NCI-H2227 treated with DMSO at 0.1 percent for 48 hours (cell line): ENCODE results near the gene DDAH1.
"Not testable (repeated sequence)": the region's sequence is repeated elsewhere in the genome, so short reads cannot be mapped to it uniquely, and the experiment has no call there.

Source experiments
- DNase-seq: peaks from one replicate; lab custom pipeline; 2025; lab: John Stamatoyannopoulos, UW

DDAH1 gene

DNA sequence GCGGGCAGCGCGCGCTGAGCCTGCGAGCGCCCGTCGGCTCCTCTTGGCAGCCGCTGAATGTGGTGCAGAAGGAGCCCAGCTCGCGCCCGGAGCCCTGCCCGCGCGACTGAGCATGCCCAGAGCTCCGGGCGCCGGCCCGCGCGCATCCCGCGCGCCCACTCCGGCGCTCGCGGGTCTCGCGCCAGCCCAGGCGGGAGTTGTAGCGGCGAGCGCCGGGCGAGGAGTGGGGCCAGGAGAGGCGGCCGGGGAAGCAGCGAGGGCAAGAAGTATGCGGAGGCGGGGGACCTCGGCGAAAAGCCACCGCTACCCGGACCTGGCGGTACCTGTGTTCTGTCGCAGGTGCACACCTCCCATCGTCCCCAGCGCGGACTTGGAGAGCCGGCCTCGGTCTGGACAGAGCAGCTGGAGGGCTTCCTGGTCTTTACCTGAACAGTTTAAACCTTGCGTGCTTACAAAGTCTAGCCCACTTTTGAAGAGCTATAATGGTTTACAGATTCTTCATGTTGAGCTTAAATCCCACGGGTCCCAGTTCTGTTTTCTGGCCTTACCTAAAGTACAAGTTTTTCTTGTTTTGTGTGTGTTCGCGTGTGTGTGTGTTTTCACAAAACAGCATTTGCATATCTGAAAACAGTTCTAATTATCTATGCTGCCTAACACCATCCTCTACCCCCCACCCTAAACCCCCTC, at the start of gene DDAH1:
Gene DDAH1 (minus strand): TSS at position 61 of the 687 bp plus-strand sequence. CDS start 114 bp downstream, outside the sequence.
- peak; percentile 13 for DNase-seq

DNA sequence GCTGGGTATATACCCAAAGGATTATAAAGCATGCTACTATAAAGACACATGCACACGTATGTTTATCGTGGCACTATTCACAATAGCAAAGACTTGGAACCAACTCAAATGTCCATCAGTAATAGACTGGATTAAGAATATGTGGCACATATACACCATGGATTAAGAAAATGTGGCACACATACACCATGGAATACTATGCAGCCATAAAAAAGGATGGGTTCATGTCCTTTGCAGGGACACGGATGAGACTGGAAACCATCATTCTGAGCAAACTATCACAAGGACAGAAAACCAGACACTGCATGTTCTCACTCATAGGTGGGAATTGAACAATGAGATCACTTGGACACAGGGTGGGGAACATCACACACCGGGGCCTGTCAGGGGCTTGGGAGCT, 49.0 kb upstream of the DDAH1 start:
- DNase-seq: not testable (repeated sequence)

DNA sequence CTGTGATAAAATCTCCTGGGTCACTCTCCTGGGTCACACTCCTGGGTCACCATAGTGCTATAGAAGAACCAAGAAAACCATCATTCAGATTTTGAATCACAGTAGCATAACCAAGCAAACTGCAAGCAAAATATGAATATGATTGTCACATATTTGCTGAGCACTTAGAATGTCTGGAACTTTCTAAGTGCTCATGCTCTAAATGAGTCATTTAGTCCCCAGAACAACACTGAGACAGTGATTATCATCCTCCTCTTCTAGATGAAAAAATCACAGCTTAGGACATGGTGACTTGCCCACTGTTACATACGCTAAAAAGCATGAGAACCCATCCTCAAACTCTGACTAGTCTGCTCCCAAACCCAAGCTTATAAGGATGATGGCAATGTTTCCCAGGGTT, 39.5 kb upstream of the DDAH1 start:
- no peak for DNase-seq

DNA sequence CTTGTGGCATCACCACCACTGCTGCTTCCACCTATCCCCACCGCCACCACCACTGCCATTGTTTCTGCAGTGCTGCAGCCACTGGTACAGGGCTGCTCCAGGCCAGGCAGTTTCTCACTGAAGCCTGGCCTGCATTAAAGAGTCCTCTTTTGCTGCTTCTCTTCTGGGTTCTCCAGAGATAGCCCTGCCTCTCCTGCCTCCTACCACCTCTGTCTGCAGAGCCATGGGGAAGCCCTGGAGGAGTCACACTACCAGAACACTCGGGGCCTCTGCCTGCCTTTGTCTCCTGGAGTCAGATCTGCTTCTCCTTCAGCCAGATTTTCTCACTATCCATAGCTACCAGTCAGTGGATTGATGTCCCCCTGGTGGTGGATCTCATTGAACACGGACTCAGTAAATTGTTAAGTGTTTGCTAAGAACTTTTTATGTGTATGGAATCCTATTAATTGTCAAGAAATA, 37.7 kb upstream of the DDAH1 start:
- DNase-seq: no peak

DNA sequence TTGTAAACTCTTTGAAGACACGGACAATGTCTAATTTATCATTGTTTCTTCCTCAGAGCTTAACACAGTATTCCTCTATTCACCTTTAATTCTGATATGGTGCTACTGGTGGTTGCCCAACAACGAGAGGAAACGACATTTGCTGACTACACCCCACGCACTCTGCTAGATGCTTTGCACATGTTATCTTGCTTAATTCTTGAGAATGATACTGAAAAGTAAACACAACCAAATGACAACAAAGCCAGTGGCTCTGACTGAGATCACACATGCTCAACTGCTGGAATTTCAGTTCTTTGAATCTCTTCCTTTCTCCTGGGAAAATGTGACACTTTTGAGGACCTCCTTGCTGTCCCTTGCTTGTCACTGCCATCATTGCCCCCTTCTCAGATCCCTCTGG, 37.2 kb upstream of the DDAH1 start:
- no peak for DNase-seq

DNA sequence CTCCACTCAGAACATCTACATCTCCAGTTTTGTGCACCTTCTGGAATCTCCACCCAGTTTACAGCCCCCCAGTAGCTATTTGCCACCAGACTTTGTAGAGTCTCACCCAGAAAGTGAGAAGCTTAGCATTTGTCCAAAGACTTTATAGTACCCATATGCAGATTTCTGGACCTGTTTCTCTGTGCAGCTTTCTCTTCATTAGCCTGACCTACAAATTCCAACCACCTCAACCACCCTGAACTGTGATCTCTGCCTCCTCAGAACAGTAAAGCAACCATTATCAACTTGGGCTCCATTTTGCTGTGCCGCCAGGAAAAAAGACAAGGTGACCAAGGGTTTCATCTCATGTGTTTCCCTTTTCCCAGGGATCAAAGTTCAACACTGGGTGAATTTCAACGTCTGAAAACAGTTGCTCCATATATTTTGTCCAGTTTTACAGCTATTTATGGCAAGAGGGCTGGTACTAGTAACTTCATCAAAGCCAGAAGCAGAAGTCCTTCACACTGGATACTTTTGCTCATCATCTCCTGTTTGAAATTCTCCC, 36.5 kb upstream of the DDAH1 start:
- DNase-seq: no peak

DNA sequence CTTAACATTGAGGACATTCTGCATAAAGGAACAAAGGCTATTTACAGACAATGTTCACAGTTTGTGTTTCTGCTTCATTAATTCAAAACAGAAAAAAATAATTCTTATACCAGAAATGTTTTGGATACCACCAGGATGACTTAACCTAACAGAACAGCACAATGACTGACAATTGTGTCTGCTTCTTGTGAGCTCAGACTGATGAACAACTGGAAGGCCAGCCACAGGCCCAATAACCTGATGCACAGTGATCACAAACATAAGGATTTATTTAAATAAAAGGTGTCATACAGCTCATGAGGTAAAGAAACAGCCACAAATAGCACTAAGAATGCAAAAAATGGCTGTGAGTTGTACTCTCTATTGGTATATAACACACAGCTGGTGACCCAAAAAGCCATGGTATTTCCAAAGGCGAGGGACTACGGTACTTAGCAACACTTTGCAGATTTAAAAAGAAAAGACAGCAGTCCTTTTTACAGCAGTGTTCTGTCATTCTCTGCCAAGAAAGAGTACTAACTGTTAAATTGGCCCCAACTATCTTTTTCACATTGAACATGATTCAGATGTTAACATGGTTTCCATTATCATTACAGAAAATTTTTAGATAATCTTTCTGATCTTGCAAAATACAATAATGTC, 32.1 kb upstream of the DDAH1 start:
- no peak for DNase-seq

DNA sequence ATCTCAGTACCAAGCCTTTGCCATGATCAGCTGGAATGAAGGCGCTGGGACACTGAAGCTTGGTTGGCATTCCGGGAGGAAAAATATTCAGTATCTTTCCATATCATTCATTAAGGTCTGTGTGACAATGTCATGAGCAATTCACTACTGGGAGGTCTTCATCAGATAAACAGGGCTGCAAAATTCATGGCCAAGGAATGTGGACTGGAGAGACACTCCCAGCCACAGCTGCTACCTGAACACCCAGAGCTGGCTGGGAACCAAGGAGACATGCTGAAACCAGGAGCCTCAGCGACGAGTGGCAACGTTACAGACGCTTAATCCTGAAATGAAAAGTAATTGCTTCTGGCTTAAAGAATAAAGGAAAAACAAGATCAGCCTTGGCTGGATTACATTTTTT, 30.6 kb upstream of the DDAH1 start:
- no peak for DNase-seq

DNA sequence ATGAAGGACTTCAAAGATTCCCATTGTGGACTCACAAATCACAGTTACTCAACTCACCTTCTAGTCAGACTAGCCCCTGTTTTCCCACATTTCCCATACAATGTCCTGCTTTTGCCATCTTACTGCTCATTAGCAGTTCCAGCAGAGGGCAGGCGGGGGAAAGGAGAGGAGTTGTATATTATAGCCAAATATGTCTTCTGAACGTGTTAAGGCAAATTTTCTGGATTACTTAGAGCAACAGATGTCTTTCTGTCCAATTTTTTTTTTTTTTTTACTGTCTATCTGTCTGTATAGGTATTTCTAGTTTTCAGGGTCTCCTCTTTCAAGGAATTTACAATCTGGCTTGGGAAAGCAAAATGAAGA, 29.9 kb upstream of the DDAH1 start:
- DNase-seq: no peak

DNA sequence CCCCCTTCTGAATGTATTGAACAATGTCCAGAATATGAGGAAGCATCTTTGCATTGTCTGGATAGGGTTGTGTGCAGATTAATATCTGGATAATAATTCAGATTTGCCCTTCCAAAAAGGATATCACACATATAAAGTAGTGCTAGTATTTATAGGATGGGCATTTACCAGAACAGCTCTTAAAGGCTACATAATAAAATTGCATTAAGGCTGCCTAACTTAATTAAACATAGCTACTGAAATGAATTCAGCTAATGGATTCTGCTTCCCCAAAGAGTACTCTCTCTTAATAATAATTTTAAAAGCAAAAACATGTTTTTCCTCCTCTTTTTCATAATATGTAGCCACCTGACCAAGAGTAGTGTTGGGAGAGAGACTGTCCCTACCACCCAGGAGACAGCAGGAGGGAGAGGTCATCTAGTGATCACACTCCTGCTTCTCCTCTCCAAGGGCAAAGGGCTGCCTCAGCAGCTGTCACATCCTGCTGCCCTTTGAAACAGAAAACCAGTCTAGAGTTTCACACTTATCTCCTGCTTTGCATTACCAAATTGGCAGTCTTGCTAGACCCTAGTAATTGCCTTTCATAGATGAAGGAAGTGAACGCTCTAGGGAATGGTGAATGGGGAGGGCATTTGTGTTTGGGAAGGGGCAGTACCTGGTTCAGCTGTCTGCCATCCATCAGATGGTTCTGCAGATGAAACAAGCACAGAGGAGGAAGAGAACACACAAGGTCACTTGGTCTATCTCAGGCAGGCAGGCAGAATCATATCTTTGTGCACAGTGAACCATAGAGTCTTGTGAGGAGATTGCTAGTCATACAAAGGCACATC, 29.3 kb upstream of the DDAH1 start:
- DNase-seq: no peak

DNA sequence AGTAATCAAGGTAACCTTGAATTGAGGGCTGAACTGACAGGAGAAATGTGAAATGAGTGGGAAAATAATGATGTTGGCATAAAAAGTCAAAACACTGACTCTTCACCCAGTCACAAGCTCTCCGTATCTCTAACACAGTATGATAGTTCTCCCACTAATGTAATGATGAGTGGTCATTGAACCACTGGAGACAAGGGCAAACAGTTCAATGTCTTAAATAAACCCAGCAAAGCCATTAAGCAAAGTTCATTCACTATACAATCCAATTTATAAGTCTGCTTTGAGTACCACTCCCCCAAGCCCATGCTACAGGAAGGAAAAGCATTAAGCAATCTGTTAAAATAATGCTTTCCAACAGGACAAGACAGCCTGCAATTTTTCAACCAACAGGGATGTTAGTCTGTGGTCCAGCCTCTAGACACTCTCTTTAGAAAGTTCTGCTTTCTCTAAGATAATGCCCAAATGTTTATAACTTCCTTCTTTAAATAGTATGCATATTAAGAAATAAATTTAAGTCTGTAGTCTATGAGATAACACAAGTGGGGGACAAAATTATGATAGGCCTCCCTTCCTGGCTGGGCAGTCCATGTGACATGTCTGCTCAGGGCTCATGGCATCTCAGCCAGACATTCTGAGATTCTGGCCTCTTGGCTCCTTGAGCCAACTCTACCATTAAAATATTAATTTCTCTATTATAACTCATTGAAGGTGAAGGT, 25.5 kb upstream of the DDAH1 start:
- DNase-seq: no peak

DNA sequence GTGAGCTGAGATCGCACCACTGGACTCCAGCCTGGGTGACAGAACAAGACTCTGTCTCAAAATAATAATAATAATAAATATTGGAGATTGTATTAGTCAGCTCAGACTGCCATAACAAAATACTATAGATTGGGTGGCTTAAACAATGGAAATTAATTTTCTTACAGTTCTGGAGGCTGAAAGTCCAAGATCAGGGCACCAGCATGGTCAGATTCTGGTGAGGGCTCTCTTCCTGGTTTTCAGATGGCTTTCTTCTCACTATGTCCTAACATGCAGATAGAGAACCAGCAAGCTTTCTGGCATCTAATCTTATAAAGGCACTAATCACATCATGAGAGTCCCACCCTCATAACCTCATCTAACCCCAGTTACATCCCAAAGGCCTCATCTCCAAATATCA, 23.2 kb upstream of the DDAH1 start:
- no peak for DNase-seq

DNA sequence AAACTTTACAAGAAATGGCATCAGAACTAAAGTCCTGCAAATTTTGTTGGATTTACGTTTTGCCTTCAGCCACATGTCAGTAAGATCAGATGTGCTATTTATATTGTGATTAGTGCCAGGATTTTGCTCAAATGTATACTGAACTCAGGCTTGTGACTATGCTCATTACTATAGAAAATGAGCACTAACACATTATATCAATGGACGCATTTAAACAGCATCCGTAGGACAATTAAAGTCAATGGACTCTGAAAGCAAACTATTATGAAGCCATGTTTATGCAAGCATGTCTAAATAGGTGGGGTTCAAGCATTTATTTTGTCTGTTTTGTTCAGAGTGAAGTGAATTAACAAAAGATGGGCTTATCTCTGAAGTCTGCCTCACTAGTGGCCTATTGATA, 20.6 kb upstream of the DDAH1 start:
- DNase-seq: no peak

DNA sequence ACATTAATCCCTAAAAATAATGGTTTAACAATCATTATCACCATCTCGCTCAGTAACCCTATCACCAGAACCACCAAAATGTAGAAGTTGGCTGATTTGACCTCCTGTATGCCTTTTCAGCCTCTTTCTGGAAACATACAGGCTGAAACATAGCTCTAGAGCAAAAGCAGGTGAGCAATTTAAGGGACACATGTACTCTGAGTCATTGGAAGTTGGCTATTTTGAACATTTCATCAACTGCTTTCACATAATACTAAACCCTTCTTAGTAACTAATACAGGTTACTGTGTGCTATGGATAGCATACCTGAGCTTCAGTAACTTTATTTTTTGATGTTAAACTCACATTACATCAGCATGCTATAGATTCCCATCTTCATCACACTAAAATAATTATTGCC, 19.8 kb upstream of the DDAH1 start:
- no peak for DNase-seq

DNA sequence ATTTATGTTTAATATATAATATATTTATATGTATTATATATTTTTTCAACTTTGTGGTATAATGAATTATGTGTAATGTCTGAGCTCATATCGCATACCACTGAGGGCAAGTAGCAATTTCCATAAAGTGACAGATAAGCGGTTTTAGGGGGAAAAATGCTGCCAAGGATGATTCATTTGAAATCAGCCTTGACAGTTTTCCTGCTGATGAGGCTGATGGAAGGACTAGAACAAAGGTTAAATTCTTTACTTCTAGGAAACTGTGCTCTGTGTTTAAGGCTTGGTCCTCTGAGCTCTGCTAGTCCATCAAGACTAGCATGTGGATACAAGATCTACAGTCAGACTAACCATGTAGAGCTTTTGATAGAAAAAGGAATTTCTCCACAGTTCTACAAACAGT, 19.3 kb upstream of the DDAH1 start:
- no peak for DNase-seq

DNA sequence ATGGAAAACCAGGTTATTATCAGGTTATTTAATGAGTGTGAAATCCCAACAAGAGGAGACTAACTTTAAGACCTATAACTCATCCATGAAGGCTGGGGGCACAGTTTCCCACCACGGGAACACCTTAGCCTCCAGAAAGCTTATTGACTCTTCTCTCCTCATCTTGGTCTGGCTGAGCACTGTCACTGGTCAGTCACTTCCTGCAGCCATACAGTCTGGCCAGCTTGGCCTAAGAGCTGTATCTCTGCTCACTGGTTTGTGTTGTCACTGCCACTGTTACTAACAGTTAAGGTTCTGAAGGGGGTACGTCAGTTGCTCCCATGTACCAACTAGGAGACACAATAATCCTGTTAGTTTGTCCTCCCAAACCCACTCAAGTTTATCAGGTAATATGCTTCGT, 16.7 kb upstream of the DDAH1 start:
- no peak for DNase-seq

DNA sequence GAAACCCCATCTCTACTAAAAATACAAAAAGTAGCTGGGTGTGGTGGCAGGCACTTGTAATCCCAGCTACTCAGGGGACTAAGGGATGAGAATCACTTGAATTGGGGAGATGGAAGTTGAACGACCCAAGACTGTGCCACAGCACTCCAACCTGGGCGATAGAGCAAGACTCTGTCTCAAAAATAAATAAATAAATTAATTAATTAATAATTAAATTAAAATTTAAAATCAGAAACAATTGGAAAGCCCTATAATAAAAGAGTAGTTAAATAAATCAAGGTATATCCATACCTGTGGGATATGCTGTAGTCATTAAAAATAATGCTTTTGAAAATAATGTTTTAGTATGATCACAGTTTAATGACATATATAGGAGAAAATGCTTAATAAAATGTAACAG, 15.6 kb upstream of the DDAH1 start:
- DNase-seq: no peak

DNA sequence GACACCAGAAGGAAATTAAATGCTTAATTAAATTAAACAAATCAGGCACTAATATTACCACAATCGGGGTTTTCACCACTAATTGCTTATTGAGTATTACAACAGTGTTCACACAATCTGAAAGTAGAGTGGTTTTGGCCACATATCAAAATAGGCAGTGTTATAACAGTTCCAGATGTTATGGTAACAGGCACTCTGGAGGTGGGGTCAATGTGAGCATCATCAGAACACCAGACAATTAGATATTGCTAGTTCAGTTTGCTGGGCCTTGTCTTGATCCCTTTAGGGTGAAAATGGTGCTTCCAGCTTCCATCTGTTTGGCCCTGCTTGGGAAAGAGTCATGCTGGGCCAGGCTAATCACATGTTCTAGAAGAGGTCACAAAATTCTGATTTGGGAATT, 14.5 kb upstream of the DDAH1 start:
- DNase-seq: no peak

DNA sequence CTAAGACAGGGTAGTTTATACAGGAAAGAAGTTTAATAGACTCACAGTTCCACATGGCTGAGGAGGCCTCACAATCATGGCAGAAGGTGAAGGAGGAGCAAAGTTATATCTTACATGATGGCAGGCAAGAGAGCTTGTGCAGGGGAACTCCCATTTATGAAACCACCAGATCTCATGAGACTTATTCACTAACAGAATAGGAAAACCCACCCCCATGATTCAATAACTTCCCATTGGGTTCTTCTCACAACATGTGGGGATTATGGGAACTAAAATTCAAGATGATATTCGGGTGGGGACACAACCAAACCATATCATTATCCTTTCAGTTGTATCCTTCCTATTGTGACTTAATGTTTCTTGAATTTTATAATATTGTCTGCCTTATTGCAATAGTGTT, 13.4 kb upstream of the DDAH1 start:
- no peak for DNase-seq

DNA sequence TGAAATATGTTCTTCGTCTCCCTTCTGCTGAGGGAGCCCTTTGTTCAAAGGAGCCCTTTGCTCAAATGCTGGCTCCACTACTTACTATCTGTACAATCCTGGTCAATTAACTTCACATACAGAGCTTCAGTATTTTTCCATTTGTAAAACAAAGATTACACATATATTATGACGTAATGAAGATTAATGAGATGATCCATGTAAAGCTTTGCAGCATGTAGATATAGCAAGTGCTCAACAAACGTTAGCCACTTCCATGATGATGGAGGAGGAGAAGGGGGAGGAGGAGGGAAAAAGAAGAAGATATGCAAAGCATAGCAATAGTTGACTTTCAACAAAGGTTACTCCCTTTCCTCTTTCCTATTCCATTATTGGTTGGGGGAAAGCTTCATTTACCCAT, 10.1 kb upstream of the DDAH1 start:
- DNase-seq: no peak

DNA sequence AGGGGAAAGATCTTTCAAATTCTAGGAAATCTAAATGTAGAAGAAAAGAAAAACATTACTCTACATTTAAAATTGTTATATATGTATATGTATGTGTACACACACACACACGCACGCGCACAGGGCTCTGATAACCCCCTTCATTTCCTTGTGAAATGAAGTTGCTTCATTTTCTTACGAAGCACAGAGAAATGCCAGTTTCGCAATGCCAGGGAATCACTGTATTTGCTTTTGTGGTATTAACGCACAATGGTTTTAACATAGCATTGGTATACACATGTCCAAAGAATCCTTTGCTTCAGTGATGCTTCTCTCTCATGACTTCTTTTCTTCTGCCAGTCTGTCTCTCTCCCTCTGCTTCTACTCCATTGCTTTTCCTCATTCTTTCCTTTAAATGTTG, 8.4 kb upstream of the DDAH1 start:
- DNase-seq: no peak

DNA sequence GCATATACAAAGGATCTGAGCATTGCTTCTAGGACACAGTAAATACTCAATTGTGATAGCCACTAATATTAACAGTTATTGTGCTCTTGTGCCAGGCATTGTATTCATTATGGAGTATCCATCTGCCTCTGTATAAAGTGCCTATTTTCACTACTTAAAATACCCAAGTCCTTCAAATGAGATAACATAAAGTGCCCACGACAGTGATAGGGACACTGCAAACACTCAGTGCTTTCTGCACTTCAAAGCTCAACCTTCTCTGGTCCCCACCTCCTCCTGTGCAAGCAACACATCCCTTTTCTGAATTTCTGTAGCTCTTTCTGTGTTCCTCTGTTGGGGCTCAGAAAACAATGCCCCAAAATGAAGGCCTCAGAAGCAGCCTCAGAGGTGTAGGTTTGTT, 6.6 kb upstream of the DDAH1 start:
- DNase-seq: no peak
